T-helper 1 cell treated with Interleukin-12 subunit alpha and Interleukin-12 subunit beta and Interleukin-4 antibody, amounts not matched to agents 30 μg/mL and 1 μg/mL, for 36 hours (primary cell): ENCODE results near the gene ZBBX.

ENCODE experiments used
- H3K27ac Mint-ChIP-seq: one replicate; pipeline ENCODE4 v1.8.0; 2021; ENCODE audit warnings: mild to moderate bottlenecking, mixed read lengths
- H3K27me3 Mint-ChIP-seq: one replicate; pipeline ENCODE4 v1.8.0; 2021; ENCODE audit warnings: low read depth, mixed read lengths
- H3K36me3 Mint-ChIP-seq: one replicate; pipeline ENCODE4 v1.8.0; 2021; ENCODE audit warnings: low read depth, mixed read lengths
- H3K4me1 Mint-ChIP-seq: one replicate; pipeline ENCODE4 v1.8.0; 2021; ENCODE audit warnings: low read depth, mixed read lengths
- H3K4me3 Mint-ChIP-seq: one replicate; pipeline ENCODE4 v1.8.0; 2021; ENCODE audit warnings: mild to moderate bottlenecking, moderate library complexity, mixed read lengths
- H3K9me3 Mint-ChIP-seq: one replicate; pipeline ENCODE4 v1.8.0; 2021; ENCODE audit warnings: mixed read lengths

Gene ZBBX

DNA sequence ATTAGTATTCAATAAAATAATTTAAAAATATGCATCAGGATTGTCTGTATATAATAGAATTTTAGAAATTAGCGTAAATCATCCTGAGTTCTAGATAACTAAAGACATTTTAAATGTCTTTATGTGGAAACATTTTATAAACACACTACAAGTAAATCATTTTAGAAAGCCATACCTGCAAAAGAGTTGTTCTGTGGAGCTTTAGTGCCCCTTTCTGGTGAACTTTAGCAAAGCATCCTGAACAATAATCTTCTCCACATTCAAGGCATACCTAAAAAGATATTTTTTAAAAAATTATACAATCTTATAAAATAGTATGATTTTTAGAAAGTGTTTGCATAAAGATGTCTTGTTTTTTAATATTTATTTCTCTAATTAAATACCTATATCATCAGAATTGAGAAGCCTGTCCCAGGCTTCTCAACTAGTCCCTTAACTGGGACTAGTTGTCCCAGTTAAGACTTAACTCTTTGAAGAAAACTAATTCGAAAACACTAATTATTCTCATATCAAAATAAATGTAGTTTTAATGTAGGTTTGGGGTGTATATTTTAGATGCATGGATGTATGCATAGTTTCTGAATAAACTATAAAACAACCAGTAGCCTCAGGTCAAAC lies 29.7 kb downstream of the ZBBX start:
- Mint-ChIP-seq H3K9me3 (no peaks in the 10 kb centered on the region), H3K4me3 (no peak overlapping the region), H3K4me1 (peaks cover 2% of the 10 kb centered on the region)

GRCh38 chr3:167346171-167346570 lies 33.9 kb downstream of the ZBBX start:
- H3K27me3 Mint-ChIP-seq, result no peaks in the 10 kb centered on the region
- no peaks in the 10 kb centered on the region for H3K9me3 Mint-ChIP-seq
- no peaks in the 10 kb centered on the region for H3K36me3 Mint-ChIP-seq
- H3K4me3 Mint-ChIP-seq, result no peak overlapping the region
- H3K27ac Mint-ChIP-seq, result no peak overlapping the region
- H3K4me1 Mint-ChIP-seq, result peaks cover 2% of the 10 kb centered on the region

More for the DNA sequence above, 29.7 kb downstream of the ZBBX start:
- no peaks in the 10 kb centered on the region for H3K36me3 Mint-ChIP-seq
- no peak overlapping the region for H3K27ac Mint-ChIP-seq
- no peaks in the 10 kb centered on the region for H3K27me3 Mint-ChIP-seq

- Mint-ChIP-seq H3K27ac (no peak overlapping the region), H3K36me3 (no peaks in the 10 kb centered on the region), H3K27me3 (no peaks in the 10 kb centered on the region), H3K9me3 (no peaks in the 10 kb centered on the region), H3K4me1 (no peaks in the 10 kb centered on the region), H3K4me3 (no peak overlapping the region)
Observed at GRCh38 chr3:167330993-167331785, 48.9 kb downstream of the ZBBX start.

DNA sequence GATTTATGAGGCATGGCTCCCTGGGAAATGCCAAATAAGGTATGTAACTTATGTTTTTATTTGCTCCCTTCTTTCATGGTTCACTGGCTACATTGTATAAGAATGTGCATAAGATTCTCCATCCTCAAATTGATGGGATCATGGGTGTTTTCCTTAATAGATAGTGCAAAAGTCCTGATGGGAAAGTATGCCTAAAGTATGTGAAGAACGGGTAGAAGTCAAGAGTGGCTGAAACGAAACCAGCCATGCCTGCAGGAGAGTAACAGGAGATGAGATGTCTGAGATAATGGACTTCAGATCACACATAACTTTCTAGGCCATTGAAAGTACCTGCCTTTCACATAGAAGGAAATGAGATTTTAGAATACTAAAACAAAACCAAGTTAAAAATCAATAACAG lies 56.5 kb downstream of the ZBBX start:
- no peak overlapping the region for H3K27ac Mint-ChIP-seq
- no peaks in the 10 kb centered on the region for H3K36me3 Mint-ChIP-seq
- no peaks in the 10 kb centered on the region for H3K27me3 Mint-ChIP-seq
- no peak overlapping the region for H3K4me3 Mint-ChIP-seq
- H3K4me1 Mint-ChIP-seq, result no peaks in the 10 kb centered on the region
- H3K9me3 Mint-ChIP-seq, result no peaks in the 10 kb centered on the region

DNA sequence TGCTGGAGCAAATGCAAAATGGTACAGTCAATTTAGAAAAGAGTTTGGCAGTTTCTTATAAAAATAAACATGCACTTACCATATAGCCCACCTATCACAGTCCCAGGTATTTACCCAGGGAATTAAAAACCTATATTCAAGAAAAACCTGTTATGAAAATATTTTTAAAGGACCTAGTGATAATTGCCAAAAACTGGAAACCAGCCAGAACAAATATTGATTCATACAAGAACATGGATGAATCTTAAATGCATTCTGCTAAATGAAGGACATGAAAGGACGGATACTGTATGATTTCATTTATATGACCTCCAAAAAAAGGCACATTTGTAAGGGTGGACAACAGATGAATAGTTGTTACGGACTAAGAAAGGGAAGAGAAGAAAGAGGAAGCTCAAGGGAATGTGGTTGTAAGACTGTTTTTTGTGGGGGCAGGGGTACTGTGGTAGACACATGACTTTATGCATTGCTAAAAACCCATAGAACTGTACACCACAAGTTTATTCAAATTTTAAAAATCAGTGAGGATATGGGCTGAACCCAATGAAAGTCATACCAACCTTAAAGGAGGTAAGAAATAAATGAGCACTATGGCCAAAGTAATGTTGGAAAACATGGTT lies 61.0 kb downstream of the ZBBX start:
- Mint-ChIP-seq H3K27me3 (no peaks in the 10 kb centered on the region), H3K36me3 (no peaks in the 10 kb centered on the region), H3K9me3 (no peaks in the 10 kb centered on the region), H3K4me3 (no peak overlapping the region), H3K4me1 (no peaks in the 10 kb centered on the region), H3K27ac (no peak overlapping the region)

DNA sequence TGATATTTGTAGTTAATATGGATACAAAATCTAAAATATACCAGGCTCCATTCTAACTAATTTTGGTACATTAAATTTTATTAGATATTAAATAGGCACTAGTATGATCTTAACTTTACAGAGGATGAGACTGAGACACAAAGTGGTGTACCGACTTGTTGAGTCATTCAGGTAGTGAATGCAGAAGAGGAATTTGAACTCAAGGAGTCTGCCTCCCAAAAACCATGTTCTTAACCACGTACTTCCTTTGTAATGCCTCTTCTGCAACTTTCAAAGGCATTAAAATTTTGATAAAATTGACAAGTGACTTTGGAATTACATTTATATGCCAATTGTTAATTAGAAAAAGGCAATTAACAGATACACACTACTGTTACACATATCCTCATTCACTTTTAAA lies 61.8 kb downstream of the ZBBX start:
- Mint-ChIP-seq H3K36me3 (no peaks in the 10 kb centered on the region), H3K4me1 (no peaks in the 10 kb centered on the region), H3K27me3 (no peaks in the 10 kb centered on the region), H3K4me3 (no peak overlapping the region), H3K27ac (no peak overlapping the region), H3K9me3 (no peaks in the 10 kb centered on the region)

GRCh38 chr3:167306319-167306718 lies 73.8 kb downstream of the ZBBX start:
- Mint-ChIP-seq H3K27ac (no peak overlapping the region), H3K9me3 (no peaks in the 10 kb centered on the region), H3K4me3 (no peak overlapping the region), H3K36me3 (no peaks in the 10 kb centered on the region), H3K4me1 (no peaks in the 10 kb centered on the region), H3K27me3 (no peaks in the 10 kb centered on the region)

DNA sequence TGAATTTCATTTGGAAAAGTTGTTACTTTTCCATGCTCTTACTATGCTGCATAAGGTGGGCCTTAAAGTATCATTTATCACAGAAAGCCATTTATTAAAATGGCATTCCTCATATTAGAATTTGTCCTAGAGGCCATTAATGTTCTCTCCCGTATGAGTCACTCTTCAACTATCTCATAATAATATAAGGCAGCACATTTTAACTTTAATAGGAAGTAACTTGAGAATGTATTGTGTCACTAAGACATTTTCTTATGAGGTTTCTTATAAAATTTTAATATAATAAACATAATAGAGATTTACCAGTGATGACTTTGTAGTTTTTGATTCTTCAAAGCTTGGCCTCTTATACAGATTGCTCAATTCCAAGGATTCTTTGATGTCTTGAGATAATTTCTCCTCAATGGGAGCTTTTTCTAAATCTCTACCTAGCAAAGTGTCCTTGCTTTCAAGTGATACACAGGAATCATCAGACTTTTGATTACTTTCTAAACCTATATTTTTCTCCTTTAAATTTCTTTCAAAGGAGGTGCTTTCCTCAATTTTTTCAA lies 74.7 kb downstream of the ZBBX start:
- H3K27me3 Mint-ChIP-seq, result no peaks in the 10 kb centered on the region
- no peak overlapping the region for H3K27ac Mint-ChIP-seq
- H3K9me3 Mint-ChIP-seq, result no peaks in the 10 kb centered on the region
- H3K4me3 Mint-ChIP-seq, result no peak overlapping the region
- H3K4me1 Mint-ChIP-seq, result no peaks in the 10 kb centered on the region
- H3K36me3 Mint-ChIP-seq, result no peaks in the 10 kb centered on the region

- Mint-ChIP-seq H3K27ac (no peak overlapping the region), H3K4me3 (no peak overlapping the region), H3K4me1 (no peaks in the 10 kb centered on the region), H3K36me3 (no peaks in the 10 kb centered on the region), H3K27me3 (no peaks in the 10 kb centered on the region), H3K9me3 (no peaks in the 10 kb centered on the region)
Observed at GRCh38 chr3:167304077-167304476, 76.0 kb downstream of the ZBBX start.

- H3K4me3 Mint-ChIP-seq, result no peak overlapping the region
- H3K27ac Mint-ChIP-seq, result no peak overlapping the region
- H3K27me3 Mint-ChIP-seq, result no peaks in the 10 kb centered on the region
- H3K9me3 Mint-ChIP-seq, result no peaks in the 10 kb centered on the region
- H3K36me3 Mint-ChIP-seq, result no peaks in the 10 kb centered on the region
- H3K4me1 Mint-ChIP-seq, result no peaks in the 10 kb centered on the region
Observed at GRCh38 chr3:167302678-167303077, 77.4 kb downstream of the ZBBX start.

DNA sequence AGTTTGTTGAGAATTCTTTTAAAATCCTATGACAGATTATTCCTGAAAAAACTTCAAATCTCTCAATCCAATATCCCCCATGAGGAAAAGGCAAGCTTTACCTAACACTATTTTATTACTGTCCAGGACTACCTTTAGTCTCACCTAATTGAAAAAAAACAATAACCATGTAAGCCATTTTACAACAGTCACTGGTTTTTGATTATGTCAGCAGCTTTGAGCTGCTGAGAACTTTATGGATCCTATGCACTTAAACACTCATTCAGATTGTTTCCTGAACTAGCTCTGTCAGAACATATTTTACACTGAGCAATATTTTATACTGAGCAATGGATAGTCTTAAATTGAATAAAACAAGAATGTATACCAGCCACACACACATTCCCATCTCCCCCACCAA lies 79.9 kb downstream of the ZBBX start:
- no peaks in the 10 kb centered on the region for H3K4me1 Mint-ChIP-seq
- H3K9me3 Mint-ChIP-seq, result no peaks in the 10 kb centered on the region
- no peaks in the 10 kb centered on the region for H3K27me3 Mint-ChIP-seq
- no peak overlapping the region for H3K27ac Mint-ChIP-seq
- H3K36me3 Mint-ChIP-seq, result no peaks in the 10 kb centered on the region
- no peak overlapping the region for H3K4me3 Mint-ChIP-seq

DNA sequence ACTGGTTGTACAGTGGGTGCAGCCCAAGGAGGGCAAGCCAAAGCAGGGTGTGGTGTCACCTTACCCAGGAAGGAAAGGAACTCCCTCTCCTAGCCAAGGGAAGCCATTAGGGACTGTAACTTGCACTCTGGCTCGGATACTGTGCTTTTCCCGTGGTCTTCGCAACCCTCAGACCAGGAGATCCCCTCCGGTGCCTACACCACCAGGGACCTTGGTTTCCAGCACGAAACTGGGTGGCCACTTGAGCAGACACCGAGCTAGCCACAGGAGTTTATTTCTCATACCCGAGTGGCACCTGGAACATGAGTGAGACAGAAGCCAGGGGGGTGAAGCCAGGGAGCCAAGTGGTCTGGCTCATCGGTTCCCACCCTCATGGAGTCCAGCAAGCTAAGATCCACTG lies 90.7 kb downstream of the ZBBX start:
- H3K27me3 Mint-ChIP-seq, result no peaks in the 10 kb centered on the region
- H3K9me3 Mint-ChIP-seq, result no peaks in the 10 kb centered on the region

DNA sequence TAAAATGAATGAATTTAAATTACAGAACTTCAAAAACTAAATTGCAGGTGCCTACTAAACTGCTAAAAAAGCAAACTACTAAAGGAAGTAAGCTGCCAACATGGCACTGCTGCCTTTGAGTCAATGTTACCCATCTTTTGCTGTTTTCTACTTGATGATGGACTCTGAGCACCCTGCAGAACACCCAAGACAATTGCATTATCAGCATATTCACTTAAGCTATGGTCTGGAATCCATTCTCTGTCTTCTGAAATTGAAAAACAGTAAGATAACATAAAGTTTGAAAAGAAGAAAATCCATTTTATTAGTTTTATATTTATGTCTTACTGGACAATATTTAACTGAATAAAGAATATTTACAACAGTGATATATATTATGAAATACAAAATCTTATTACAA lies 91.4 kb downstream of the ZBBX start:
- Mint-ChIP-seq H3K36me3 (no peaks in the 10 kb centered on the region), H3K9me3 (no peaks in the 10 kb centered on the region), H3K27me3 (no peaks in the 10 kb centered on the region), H3K4me1 (no peaks in the 10 kb centered on the region), H3K4me3 (no peak overlapping the region), H3K27ac (no peak overlapping the region)

More for the DNA sequence above, 90.7 kb downstream of the ZBBX start:
- Mint-ChIP-seq H3K4me1 (no peaks in the 10 kb centered on the region), H3K4me3 (no peak overlapping the region), H3K36me3 (no peaks in the 10 kb centered on the region), H3K27ac (no peak overlapping the region)

- no peak overlapping the region for H3K27ac Mint-ChIP-seq
- H3K27me3 Mint-ChIP-seq, result no peaks in the 10 kb centered on the region
- H3K4me3 Mint-ChIP-seq, result no peak overlapping the region
- no peaks in the 10 kb centered on the region for H3K36me3 Mint-ChIP-seq
- no peaks in the 10 kb centered on the region for H3K4me1 Mint-ChIP-seq
- H3K9me3 Mint-ChIP-seq, result no peaks in the 10 kb centered on the region
Observed at GRCh38 chr3:167287308-167287707, 92.8 kb downstream of the ZBBX start.
